ENCODE data around the gene SYT17. TPM values are rescaled to one million over a fixed set of nuclear protein-coding genes. Genes with fewer than 3 reads are reported as not detected.

SYT17 gene
- total RNA-seq, 2 donors from 2014 or later = 0.22 to 1.8 TPM

GRCh38 chr16:19127205-19127604 lies 40.8 kb upstream of the SYT17 start:
- H3K36me3 ChIP-seq = no peaks in the 10 kb centered on the region
- H3K4me3 ChIP-seq = no peak overlapping the region
- no peak for TF ChIP-seq CTCF (IDR thresholded peaks at IDR 0.05)
- no peak for DNase-seq (ENCODE audit: low spot score)
- no peak overlapping the region for H3K27ac ChIP-seq
- no peaks in the 10 kb centered on the region for H3K27me3 ChIP-seq
- H3K4me1 ChIP-seq = peaks cover 0 to 29% of the 10 kb centered on the region in 2 donors
- H3K9me3 ChIP-seq = peaks cover 0 to 6% of the 10 kb centered on the region in 2 donors

- Histone ChIP-seq H3K36me3 (no peaks in the 10 kb centered on the region), H3K4me3 (no peak overlapping the region), H3K4me1 (peaks cover 0 to 34% of the 10 kb centered on the region in 2 donors), H3K27ac (no peak overlapping the region), H3K27me3 (no peaks in the 10 kb centered on the region), H3K9me3 (peaks cover 0 to 6% of the 10 kb centered on the region in 2 donors)
- no peak for TF ChIP-seq CTCF (IDR thresholded peaks at IDR 0.05)
- no peak for DNase-seq (ENCODE audit: low spot score)
Measured at GRCh38 chr16:19127674-19128131, 40.3 kb upstream of the SYT17 start.

- no peak for TF ChIP-seq CTCF (IDR thresholded peaks at IDR 0.05)
- H3K4me1 ChIP-seq = peaks cover 0 to 34% of the 10 kb centered on the region in 2 donors
- H3K36me3 ChIP-seq = no peaks in the 10 kb centered on the region
Measured at GRCh38 chr16:19128454-19129200, 39.4 kb upstream of the SYT17 start.

GRCh38 chr16:19130385-19130784 lies 37.7 kb upstream of the SYT17 start:
- Histone ChIP-seq H3K4me1 (peaks cover 0 to 36% of the 10 kb centered on the region in 2 donors), H3K9me3 (peaks cover 0 to 6% of the 10 kb centered on the region in 2 donors), H3K4me3 (peak overlapping the region in 1 of 2 donors; percentile 29), H3K27me3 (no peaks in the 10 kb centered on the region), H3K36me3 (no peaks in the 10 kb centered on the region), H3K27ac (peak overlapping the region; percentile 81 to 86)
- no peak for TF ChIP-seq CTCF (IDR thresholded peaks at IDR 0.05)
- no peak for DNase-seq (ENCODE audit: low spot score)

More at GRCh38 chr16:19128454-19129200, 39.4 kb upstream of the SYT17 start:
- DNase-seq (ENCODE audit: low spot score) = no peak
- H3K9me3 ChIP-seq = peaks cover 0 to 6% of the 10 kb centered on the region in 2 donors
- no peak overlapping the region for H3K27ac ChIP-seq
- no peak overlapping the region for H3K4me3 ChIP-seq
- no peaks in the 10 kb centered on the region for H3K27me3 ChIP-seq

DNA sequence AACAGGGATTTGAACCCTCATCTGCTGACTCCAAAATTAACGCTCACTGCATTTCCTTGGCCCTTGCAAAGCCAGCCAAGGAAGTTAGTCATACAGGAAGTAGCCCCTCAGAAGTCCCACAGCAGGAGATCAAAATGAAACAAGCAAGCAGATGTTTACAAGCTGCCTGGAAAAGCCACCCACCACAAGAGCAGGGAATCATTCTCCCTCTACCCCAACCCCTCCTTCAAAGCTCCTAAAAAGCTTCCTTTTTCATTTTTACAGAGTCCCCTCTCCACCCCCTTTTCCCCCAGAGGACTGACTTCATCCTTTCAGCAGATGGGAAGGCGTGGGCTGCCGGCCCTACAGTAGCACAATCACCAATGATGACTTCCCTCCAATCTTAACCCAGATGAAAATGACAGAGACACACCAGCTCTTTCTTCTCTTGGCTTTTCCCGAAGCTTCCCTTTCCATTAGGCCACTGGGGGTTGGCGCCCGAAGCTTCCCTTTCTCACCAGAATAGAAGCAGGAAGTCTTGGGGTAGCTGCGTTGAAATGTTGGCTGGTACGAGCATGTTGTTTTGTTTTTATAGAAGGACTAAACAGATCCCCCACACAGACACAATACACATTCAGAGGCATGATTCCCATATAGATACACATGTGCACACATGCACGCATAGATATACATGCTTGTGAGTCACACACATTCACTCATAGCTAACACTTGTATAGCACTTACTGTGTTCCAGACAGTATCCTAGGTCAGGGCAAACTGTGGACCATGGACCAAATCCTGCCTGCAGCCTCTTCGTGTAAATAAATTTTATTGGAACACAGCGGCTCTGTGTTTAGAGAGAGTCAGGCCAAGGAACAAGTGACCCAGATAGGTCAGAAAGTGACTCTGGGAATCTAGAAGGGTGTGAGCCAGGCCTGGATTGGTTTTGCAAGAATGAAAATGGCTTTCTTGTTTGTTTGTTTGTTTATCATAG lies 36.9 kb upstream of the SYT17 start:
- Histone ChIP-seq H3K36me3 (no peaks in the 10 kb centered on the region), H3K9me3 (peaks cover 0 to 6% of the 10 kb centered on the region in 2 donors), H3K27ac (peak overlapping the region; percentile 81 to 86), H3K27me3 (no peaks in the 10 kb centered on the region), H3K4me1 (peaks cover 0 to 44% of the 10 kb centered on the region in 2 donors), H3K4me3 (peak overlapping the region in 1 of 2 donors; percentile 29)
- peak; percentile 63 for DNase-seq (ENCODE audit: low spot score)
- no peak for TF ChIP-seq CTCF (IDR thresholded peaks at IDR 0.05)

Measured in right atrium auricular region (tissue), 2 donors.